Measurements from ENCODE around the gene NLRP7. TPM values are rescaled to one million over a fixed set of nuclear protein-coding genes. Genes with fewer than 3 reads are reported as not detected.
"Not testable (repeated sequence)": the region's sequence is repeated elsewhere in the genome, so short reads cannot be mapped to it uniquely, and the experiment has no call there.

The NLRP7 gene
- polyA plus RNA-seq, 2 of the 4 experiments (the other 2 are of a cell fraction) = not detected

DNA sequence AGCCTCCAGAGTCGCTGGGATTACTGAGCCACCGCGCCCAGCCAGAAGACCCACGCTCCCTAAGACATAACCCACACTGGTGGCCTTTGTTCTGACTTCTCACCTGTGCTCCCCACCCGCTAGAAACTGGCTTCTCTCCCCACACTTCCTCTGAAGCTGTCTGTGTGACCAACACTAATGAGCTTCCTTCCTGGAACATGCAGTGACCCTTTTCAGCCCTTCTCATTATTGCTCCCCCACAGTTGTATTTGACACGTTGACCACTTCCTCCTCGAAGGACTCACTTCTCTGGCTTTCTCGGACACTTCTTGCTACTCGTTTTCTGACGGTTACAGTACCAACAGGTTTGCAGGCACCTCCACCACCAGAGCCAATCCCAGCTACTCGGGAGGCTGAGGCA lies 30.5 kb downstream of the NLRP7 start:
- H3K9me3 ChIP-seq = no peaks in the 10 kb centered on the region; the same call in 2 of the 3 replicates
- no peak for TF ChIP-seq ZFP36 (IDR thresholded peaks at IDR 0.05; ENCODE audit: borderline replicate concordance, partially characterized antibody)
- no peak for TF ChIP-seq JUNB (IDR thresholded peaks at IDR 0.05)
- no peak for TF ChIP-seq RARB (CRISPR knock-in tag; IDR thresholded peaks at IDR 0.05)
- no peak for TF ChIP-seq HDAC2 (IDR thresholded peaks at IDR 0.05)
- no peak for TF ChIP-seq KDM1A (IDR thresholded peaks at IDR 0.05; ENCODE audit: low read depth)
- TF ChIP-seq CEBPB (IDR thresholded peaks at IDR 0.05) = no peak
- no peak for TF ChIP-seq EP300 (IDR thresholded peaks at IDR 0.05)
- no peak for TF ChIP-seq SMC3 (IDR thresholded peaks at IDR 0.05)
- no peak for TF ChIP-seq FOSL2 (IDR thresholded peaks at IDR 0.05)
- no peak for TF ChIP-seq FOSL2 (CRISPR knock-in tag; IDR thresholded peaks at IDR 0.05)
- TF ChIP-seq FOSB (CRISPR knock-in tag; IDR thresholded peaks at IDR 0.05) = no peak
- TF ChIP-seq PHF8 (IDR thresholded peaks at IDR 0.05; ENCODE audit: borderline replicate concordance, low read depth) = no peak
- CTCF ChIA-PET = interaction anchor here (0.6 to 0.8 kb wide), 2 partner anchors 28 to 492 kb away, joined by 4 to 6 read pairs; no protein-coding TSS in a partner anchor
- no peak for DNase-seq (ENCODE audit: low read depth in 1 of 2, low spot score in 1 of 2)
- FAIRE-seq = no peak
- H3K4me2 ChIP-seq = no peak overlapping the region
- ATAC-seq = no peak
- H3K4me1 ChIP-seq = no peaks in the 10 kb centered on the region
- no peak overlapping the region for H3K27ac ChIP-seq
- POLR2A ChIA-PET = no interaction called here
- no peak overlapping the region for H3K4me3 ChIP-seq
- WGBS (ENCODE audit: missing lambda C conversion rate) = 29% methylated on average over 11 of the region's 11 CpGs

DNA sequence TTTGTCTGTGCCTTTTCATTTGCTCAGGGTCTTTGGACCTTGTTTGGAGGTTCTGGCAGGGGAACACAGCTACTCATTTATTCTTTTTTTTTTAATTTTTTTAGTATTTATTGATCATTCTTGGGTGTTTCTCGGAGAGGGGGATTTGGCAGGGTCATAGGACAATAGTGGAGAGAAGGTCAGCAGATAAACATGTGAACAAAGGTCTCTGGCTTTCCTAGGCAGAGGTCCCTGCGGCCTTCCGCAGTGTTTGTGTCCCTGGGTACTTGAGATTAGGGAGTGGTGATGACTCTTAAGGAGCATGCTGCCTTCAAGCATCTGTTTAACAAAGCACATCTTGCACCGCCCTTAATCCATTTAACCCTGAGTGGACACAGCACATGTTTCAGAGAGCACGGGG lies 39.4 kb downstream of the NLRP7 start:
- H3K4me3 ChIP-seq; ATAC-seq; H3K4me2 ChIP-seq; FAIRE-seq; H3K9me3 ChIP-seq; POLR2A ChIA-PET; DNase-seq (ENCODE audit: low read depth in 1 of 2, low spot score in 1 of 2); H3K27ac ChIP-seq; H3K4me1 ChIP-seq: not testable (repeated sequence)
- CTCF ChIA-PET = interaction anchor here (0.6 kb wide), 1 partner anchor 21 kb away, joined by 4 read pairs; no protein-coding TSS in a partner anchor
- 41% methylated on average over 4 of the region's 5 CpGs for WGBS (ENCODE audit: missing lambda C conversion rate)

DNA sequence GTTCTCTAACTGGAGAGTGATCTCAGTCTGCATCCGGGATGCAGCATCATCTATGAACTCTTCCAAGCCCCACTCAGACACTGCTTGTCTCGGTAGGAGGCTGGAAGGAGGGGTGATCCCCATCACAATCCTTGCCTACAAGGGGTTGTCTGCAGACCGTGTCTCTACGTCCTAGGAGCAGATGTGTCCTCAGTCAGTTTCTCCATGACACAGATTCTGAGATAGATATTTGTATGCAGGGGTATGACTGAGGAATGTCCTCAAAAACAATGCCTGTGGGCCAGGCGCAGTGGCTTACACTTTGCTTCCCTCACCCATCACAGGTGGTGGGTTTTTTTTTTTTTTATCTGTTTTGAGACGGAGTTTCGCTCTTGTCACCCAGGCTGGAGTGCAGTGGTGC lies 40.5 kb downstream of the NLRP7 start:
- Histone ChIP-seq H3K4me2 (no peak overlapping the region), H3K4me3 (no peak overlapping the region), H3K9me3 (no peaks in the 10 kb centered on the region), H3K4me1 (no peaks in the 10 kb centered on the region), H3K27ac (no peak overlapping the region)
- FAIRE-seq (no peak), ATAC-seq (peak in 1 of 2 experiments; percentile 49; a peak in 2 of 6 replicates), DNase-seq (ENCODE audit: low read depth in 1 of 2, low spot score in 1 of 2) (no peak)
- ChIA-PET CTCF (interaction anchor here (0.6 to 1.2 kb wide), 3 partner anchors 14 to 253 kb away, joined by 3 to 4 read pairs (median 4); no protein-coding TSS in a partner anchor), POLR2A (no interaction called here)
- TF ChIP-seq, protein P1, sequence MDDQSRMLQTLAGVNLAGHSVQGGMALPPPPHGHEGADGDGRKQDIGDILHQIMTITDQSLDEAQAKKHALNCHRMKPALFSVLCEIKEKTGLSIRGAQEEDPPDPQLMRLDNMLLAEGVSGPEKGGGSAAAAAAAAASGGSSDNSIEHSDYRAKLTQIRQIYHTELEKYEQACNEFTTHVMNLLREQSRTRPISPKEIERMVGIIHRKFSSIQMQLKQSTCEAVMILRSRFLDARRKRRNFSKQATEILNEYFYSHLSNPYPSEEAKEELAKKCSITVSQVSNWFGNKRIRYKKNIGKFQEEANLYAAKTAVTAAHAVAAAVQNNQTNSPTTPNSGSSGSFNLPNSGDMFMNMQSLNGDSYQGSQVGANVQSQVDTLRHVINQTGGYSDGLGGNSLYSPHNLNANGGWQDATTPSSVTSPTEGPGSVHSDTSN (IDR thresholded peaks at IDR 0.05) = no peak
- 64% methylated on average over 7 of the region's 7 CpGs for WGBS (ENCODE audit: missing lambda C conversion rate)

DNA sequence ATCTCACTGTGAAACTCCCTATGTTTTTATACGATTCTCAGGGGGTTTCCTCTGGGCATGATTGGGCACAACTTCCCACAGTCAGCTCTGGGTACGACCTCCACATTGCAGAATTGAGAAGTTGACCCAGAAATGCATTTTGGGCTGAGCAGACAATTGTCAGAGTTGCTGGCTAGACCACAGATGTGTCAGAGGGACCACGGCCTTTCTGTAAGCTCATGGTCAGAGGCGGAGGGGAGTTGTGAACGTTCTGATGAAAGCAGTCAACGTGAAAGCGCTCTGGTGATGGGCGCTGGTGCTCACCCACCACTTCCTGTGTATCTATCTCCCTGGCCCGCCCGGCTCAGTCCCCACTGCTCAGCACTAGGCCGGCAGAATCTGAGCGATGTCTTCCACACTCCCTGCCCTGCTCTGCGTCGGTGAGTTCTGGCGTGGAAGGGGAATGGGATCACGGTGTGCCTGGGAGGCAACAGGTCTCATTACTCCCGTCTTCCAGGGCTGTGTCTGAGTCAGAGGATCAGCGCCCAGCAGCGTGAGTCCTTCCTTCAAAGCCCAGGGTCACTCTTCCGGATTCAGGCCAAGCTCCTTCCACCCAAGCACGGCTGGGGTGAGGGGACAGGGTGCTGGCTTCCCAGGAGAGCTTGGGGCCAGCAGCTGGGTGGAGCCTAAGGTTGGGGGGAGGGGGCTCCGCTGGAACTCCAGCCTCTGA lies 41.4 kb downstream of the NLRP7 start, which contains the start of gene NCR1:
TSS of gene NCR1 (plus strand) at position 346 of the 709 bp plus-strand sequence. CDS start at position 386, 40 bp downstream.
- DNase-seq (ENCODE audit: low read depth in 1 of 2, low spot score in 1 of 2) = no peak
- Histone ChIP-seq H3K4me2 (no peak within 1 kb of the TSS), H3K27ac (no peak within 1 kb of the TSS), H3K4me1 (no peaks in the 10 kb centered on the region), H3K4me3 (no peak within 1 kb of the TSS), H3K9me3 (no peaks in the 10 kb centered on the region)
- FAIRE-seq = no peak
- CTCF ChIA-PET = interaction anchor here (1.0 to 1.2 kb wide), 2 partner anchors 24 to 253 kb away, joined by 3 read pairs; no protein-coding TSS in a partner anchor
- peak; percentile 45 to 48; a peak in 5 of 6 replicates for ATAC-seq
- WGBS (ENCODE audit: missing lambda C conversion rate) = 49% methylated on average over 22 of the region's 22 CpGs
- TF ChIP-seq, protein P2, sequence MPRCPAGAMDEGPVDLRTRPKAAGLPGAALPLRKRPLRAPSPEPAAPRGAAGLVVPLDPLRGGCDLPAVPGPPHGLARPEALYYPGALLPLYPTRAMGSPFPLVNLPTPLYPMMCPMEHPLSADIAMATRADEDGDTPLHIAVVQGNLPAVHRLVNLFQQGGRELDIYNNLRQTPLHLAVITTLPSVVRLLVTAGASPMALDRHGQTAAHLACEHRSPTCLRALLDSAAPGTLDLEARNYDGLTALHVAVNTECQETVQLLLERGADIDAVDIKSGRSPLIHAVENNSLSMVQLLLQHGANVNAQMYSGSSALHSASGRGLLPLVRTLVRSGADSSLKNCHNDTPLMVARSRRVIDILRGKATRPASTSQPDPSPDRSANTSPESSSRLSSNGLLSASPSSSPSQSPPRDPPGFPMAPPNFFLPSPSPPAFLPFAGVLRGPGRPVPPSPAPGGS (IDR thresholded peaks at IDR 0.05) = no peak
- TF ChIP-seq, protein P3, sequence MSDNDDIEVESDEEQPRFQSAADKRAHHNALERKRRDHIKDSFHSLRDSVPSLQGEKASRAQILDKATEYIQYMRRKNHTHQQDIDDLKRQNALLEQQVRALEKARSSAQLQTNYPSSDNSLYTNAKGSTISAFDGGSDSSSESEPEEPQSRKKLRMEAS (IDR thresholded peaks at IDR 0.05) = no peak
- TF ChIP-seq MYC (IDR thresholded peaks at IDR 0.05; ENCODE audit: borderline replicate concordance, low read length) = no peak
- POLR2A ChIA-PET = no interaction called here

All from A549 (cell line).